GM19238 (cell line): ENCODE measurements around the gene NXN.
"Not testable (repeated sequence)": the region's sequence is repeated elsewhere in the genome, so short reads cannot be mapped to it uniquely, and the experiment has no call there.

ENCODE experiments used
- DNase-seq: peaks from one replicate; pipeline ENCODE4 v3.0.0; 2011; ENCODE audit warnings: low spot score; ENCODE audit not compliant: insufficient read length

NXN gene

DNA sequence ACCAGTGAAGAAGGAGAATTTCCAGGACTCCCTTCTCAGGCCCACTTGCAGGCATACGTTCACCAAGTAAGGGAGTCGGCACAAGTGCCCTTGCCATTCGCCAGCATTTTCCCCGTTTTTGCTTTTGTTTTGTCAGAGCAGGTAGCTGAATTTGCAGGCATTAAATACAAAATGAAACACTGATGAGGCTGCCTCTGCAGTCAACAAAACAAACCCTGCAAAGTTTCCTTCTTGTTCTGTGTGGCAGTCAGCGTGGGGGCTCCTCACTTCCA lies 205.3 kb downstream of the NXN start:
- DNase-seq: no peak

DNA sequence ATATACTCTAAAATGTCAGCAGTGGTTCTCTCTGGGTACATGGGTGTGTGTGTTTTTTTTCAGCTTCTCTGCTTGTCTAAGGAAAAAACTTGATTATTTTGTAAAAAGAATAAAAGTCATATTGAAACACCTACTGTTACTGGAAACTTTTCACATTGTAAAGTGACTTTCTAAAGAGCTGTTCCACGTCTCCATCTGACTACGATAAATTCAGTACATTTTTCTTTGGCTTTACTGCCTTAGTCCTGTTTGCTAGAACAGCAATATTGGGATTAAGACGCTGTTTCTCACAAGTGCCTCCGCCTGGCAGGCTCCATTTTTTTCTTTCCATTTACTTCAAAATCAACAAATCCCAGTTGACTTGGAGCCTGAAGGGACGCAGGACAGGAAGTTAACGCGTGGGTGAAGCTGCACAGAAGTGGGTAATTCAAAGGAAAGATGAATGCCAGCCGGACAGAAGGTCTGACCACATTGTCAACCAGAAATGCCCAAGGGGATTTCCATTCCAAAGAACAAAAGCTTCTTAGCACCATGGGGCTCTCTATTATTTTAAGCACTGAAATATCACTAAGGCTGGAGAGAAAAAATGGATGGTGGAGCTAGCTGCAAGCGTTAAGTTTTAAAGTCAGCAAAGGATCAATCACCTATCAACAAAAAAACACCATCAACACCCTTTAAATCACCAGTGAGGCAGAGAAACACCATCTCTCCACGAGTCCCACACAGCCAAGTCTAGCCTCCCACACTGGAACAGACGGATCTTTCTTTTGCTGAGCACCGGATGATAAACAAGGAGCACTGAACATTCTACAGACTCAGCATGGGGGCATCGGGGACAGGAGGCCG lies 205.9 kb downstream of the NXN start:
- no peak for DNase-seq

DNA sequence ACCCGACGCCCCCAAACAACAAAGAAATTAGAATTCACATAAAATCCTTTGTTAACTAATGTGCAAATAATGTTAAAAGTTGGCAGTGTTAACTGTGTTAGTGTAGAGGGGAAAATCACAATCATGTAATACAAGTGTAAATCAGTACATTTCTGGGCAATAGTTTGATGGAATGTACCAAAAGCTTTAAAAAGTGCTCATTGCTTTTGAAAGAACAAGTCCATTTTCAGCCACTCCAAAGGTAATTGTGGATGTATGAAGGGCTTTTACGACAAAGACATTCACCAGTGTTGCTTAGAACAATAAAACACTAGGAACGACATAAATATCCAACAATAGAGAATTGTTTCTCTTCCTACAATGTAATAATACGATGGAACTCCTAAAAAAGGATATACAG lies 206.6 kb downstream of the NXN start:
- no peak for DNase-seq

DNA sequence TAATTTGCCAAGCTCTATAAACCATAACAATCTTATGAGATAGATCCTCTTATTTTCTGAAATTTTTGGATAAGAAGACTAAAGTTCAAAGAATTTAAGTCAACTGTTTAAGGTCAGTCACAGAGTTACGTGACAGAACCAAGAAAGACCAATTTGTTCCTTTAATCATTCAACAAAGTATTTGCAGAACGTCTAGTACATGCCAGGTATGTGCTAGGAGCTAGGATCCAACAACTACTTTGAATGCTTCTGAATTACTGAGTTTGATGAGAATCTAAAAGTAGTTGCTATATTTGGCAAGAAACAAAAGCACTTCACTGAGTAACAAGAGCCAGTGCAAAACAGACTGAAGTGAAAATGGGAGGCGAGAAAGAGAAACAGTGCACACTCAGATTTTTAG lies 212.5 kb downstream of the NXN start:
- no peak for DNase-seq

DNA sequence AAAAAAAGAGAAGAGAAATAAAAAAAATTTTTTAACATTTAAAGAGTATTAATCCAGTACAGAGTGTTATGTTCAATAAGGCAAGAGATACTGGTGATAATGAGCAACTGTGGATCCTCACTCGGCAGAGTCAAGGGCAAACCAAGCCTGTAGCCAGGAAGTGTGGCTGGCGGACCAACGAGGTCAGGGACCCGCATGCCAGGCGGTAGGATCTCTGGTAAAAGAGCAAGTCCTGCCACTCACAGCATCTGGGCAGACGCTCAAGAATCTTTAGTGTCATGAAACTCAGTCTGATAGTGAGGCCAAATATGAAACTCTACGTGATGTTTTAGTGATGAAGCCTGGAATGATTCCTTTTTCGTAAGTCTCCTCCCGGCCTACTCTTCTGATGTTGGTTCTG lies 219.2 kb downstream of the NXN start:
- DNase-seq: no peak

DNA sequence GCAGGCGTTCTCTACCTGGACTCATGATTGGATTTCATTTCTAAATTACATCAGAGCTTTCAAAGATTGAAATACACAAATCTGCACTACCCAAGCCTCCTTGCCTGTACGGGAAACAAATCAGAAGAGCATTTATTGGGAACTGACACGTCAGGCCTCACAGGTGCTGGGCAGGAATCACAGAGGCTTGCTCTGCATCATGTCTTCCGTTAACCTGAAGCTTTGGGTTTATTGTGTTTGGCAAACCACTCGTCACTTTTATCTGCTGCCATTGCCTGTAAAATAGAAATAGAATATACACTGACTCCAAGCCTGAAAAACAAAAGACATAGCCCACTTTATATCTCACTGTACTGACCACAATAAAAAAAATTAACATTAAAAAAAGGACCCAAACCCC lies 219.6 kb downstream of the NXN start:
- DNase-seq: no peak

DNA sequence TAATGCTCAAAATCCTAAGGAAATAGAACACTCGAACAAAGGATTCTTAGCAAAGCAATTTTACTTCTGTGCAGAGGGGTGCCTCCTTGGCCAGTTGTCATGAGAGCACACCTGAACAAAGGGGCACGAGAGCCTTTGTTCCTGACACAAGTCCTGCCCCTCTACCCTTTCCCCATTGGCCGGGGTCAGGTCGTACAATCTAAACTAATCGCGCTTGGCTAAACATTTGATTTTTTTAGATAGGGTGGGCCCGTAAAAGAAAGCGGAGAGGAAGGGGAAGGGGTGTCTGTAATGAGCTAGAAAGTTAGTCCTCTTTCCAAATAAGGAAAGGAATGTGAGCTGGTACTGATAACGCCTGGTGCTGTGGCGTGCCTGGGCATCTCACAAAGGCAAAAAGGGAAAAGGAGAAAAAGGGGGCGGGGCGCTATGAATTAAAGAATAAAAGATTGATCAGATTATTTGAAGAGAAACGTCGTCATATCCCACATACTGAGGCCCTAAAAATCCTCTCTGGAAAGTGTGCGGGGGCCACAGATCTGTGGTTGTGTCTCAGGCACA lies 223.5 kb downstream of the NXN start:
- DNase-seq: not testable (repeated sequence)

DNA sequence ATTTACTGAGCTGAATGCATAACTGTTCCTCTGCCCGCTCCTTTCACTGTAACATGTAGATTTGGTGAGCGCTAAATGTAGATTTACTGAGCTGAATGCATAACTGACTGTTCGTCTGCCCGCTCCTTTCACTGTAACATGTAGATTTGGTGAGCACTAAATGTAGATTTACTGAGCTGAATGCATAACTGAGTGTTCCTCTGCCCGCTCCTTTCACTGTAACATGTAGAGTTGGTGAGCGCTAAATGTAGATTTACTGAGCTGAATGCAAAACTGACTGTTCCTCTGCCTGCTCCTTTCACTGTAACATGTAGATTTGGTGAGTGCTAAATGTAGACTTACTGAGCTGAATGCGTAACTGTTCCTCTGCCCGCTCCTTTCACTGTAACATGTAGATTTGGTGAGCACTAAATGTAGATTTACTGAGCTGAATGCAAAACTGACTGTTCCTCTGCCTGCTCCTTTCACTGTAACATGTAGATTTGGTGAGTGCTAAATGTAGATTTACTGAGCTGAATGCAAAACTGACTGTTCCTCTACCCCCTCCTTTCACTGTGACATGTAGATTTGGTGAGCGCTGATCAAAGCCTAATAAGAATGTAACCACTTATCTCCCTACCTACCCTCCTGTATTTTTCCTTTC lies 224.1 kb downstream of the NXN start:
- DNase-seq: not testable (repeated sequence)

DNA sequence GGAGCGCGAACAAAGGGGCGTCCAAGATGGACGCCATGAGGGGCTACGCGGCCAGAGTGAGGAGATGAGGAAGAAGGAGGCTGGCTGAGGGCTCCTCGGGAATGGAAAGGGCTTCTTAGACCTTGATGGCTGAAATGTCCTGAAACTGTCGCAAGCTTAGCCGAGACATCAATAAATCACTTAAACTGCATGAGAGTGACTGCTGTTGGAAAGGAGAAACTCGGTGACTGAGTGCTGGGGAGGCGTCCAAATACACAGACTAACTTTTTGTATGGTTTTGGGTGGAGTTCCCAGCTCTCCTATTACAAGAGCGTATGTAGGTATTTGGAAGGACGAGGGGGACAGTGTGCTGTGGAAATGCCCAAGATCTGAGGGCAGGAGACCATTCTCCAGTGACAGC lies 226.2 kb downstream of the NXN start:
- DNase-seq: no peak

DNA sequence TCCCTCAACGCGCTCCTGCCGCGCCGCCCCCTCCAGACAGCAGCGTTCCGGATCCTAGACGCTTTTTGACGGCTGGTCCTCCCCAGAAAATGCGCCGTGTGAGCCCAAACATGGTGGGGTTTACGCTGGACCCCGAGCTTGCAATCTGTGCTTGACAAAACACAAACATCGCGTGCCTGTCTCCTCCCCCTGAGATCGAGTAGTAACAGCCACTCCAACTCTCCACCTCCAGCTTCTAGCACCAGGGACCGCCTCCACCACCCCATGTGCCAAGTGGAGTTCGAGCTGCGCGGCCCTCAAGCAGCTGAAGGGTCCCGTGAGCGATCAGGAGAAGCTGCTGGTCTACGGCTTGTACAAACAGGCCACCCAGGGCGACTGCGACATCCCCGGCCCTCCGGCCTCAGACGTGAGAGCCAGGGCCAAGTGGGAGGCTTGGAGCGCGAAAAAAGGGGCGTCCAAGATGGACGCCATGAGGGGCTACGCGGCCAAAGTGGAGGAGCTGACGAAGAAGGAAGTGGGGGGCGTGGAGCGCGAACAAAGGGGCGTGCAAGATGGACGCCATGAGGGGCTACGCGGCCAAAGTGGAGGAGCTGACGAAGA lies 226.9 kb downstream of the NXN start:
- DNase-seq: no peak

DNA sequence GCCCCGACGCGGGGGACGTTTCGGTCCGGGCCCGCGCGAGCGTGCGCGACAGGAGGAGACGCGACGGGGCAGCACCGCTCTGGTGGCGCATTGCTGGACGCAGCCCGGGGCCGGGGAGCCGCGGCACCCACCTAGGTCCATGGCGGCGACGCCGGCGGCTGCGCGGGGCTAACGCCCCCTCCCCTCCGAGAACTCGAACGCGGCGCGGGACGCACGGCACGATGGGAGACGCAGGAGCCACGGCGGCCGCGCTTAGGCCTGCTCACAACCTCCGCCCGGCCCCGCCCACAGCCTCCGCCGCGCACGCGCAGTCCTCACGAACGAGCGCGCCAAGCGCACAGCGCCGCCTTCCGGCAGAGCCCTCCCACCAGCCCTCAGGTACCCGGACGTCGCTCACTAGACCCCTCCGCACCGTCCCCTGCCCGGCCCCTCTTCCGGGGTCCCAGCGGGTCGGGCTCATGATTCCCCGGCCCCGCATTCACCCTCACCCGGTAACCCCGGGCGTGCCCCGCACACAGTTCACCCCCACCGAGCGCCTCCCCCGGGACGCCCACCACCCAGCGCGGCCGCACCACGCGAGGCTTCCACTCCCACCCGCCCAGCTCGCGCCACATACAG lies 227.5 kb downstream of the NXN start, which contains the start of gene GEMIN4:
GEMIN4 (minus strand) TSS at position 263 of the 618 bp plus-strand sequence; CDS start at position 141, 122 bp downstream.
- DNase-seq: peak; percentile 94

DNA sequence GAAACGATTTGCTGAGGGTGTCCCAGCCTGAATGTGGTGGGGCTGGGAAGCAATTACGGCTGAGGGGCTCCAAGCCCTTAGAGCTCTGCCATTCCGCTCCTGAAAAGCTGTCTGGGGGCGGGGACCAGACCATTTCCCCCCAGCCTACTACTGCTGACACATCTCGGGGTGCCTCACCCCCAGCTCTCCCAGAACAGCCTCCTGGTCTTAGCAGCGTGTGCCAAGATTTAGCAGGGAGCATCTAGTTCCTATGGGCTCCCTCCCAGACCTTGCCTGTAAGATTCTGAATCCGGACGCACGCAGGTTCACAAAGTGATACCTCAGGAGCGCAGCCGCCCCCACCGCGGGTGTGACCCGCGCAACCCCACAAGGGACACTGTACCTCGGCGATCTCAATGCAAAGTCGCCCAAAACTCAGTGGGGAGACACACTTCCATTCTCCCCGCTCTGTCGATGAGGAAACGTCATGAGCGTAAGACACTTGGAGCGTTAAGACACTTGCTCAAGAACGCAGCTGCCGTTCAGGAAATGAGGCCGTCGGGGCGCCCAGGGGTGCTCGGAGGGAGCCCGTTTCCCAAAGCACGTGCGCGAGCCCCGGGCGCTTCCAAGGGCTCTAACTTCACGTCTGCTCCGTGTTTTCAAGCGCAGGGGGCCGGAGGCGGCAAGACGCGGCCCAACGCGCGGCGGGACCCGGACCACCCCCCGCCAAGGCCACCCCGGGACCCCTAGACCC lies 228.1 kb downstream of the NXN start:
- peak; percentile 46 for DNase-seq

DNA sequence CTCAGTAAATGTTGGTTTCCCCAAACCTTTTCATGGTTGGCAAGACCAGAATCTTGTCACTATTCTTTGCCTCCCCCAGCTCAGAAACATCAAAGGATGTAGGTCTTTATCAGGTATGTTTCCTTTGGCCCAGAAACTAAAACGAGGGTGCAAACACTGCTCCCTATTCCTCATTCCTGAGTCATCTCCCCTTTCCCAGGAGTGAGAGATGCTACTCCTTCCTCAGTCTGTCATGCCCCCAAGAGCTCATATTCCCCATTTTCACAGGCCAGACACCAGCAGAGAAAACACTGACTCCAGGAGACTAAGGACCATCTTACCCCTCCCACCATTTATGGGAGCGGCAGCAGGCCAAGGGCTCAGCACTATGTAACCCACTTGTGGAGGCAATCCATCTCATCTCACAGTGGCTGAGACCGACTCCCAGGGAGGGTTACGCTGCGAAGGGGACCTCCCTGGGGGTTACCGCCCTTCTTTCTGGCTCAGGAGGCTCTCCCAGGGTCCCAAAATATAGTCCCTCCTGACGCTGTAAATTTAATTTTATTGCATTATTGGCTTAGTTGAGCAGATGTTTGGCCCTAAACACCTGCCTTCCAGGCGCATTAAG lies 229.0 kb downstream of the NXN start:
- no peak for DNase-seq

DNA sequence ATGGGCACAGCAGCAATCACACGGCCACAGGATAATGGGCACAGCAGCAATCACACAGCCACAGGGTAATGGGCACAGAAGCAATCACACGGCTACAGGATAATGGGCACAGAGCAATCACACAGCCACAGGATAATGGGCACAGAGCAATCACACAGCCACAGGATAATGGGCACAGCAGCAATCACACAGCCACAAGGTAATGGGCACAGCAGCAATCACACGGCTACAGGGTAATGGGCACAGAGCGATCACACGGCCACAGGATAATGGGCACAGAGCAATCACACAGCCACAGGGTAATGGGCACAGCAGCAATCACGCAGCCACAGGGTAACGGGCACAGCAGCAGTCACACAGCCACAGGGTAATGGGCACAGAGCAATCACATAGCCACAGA lies 230.2 kb downstream of the NXN start:
- DNase-seq: not testable (repeated sequence)
